Measurements from ENCODE around the gene MTFR2. TPM values are rescaled to one million over a fixed set of nuclear protein-coding genes. Genes with fewer than 3 reads are reported as not detected.

The MTFR2 gene
- total RNA-seq: 1.6 and 8.1 TPM in 2 replicates

DNA sequence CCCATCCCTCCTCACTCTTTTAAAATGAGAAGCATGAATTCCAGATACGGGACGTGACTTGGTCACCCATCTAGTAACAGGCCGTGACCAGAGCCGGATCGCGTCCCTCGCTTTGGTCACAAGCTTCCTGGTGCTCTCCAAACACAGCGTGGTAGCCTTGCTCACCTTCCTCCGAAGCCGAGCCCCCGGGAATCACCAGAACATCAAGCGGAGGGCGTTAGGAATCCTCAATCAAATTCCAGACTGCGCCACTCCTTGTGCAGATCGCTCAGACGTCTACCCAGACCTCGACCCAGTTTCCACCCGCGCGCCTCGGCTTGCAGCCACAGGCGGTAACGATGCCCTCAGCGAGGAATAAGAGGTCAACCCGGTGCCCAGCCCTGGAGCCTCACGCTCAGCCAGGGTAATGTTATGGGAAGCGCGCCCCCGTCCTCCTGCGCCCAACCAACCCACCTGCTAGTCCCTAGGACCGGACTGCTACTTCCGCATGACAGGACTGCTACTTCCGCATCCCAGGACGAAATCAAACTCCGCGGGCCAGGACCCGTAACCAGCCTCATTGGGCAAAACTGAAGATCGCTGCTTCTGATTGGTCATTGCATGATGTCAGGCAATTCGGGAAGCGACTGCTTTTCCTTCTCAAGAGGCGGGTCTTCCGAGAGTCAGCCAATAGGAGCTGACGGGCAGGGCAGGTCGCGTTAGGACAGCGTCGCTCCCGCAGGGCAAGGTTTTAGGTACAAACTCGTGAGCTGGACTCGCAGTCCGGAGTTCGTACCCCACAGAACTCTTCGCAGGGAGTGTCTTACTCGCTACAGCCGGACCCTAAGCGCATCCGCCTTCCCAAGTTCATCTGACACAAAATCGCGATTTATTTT, at the start of gene MTFR2:
Gene MTFR2 (minus strand): TSS at position 501 of the 875 bp plus-strand sequence. CDS start 1,212 bp downstream, outside the sequence.

DNA sequence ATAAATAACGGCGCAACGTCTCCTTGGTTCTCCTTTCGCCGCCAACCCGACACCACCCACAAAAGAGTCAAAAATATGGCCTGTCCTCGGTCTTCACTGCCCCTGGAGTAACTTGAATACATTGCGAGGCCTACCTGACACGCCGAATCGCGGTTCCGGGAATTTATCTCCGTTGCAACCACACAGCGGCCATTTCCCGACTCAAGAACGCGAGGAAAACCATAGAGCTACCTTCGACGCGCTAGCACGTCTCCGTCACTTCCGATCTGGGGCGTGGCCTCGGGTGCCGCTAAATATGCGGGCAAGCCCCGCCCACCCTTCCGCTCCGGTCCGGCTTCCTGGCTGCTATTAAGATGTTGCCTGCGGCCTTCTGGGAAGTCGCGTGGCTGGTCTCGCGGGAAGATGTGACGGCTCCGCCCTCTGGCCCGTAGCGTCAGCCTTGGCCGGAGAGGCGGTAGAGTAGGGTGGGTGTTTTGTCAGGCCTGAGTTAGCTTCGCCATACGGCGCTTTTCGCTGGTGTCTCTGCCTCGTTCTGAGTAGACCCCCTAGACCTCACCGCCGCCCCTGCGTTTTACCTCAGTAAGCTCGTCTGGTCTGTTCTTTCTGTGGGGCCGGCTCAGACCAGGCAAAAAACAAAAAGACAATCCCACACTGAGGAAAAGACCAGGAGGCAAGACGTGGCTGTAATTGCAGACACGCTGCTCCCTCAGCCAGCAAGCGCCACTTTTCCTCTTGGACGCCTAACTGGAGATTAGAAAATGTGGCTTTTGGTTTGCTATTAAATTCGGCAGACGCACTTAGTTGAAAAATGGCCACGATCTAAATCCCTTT, 39.7 kb upstream of the MTFR2 start, which contains the start of gene BCLAF1:
Gene BCLAF1 (minus strand): TSS at position 268 of the 831 bp plus-strand sequence. CDS start 9,980 bp downstream, outside the sequence.

Other genes with a start within 250 kb of the MTFR2 start
- 103 and 155 TPM in 2 replicates for gene BCLAF1, start 39.5 kb upstream of the MTFR2 start, total RNA-seq

All from uterine smooth muscle cell (primary cell).